HEK293 (cell line): ENCODE results near the gene TPP1.
A peak's percentile ranks its signal among the peaks of the same experiment; 100 is the strongest.

Source experiments
- CTCF ChIA-PET: fragments of 350-600 bp; formaldehyde crosslinking; extraction: SDS; loops from one replicate; lab custom pipeline; 2021; ENCODE audit warnings: antibody characterized with exemption; lab: Yijun Ruan, JAX
- POLR2A ChIA-PET: fragments of 300-600 bp; formaldehyde crosslinking; extraction: SDS; loops from one replicate; lab custom pipeline; 2020; ENCODE audit warnings: antibody characterized with exemption, inconsistent platforms; lab: Yijun Ruan, JAX
- H3K27ac ChIP-seq: fragments of 200-500 bp; sonication (Bioruptor generic); 2 replicates; pipeline ENCODE4 v1.5.1; 2014; ENCODE audit warnings: low read depth, low read length, control low read depth, inconsistent platforms; ENCODE audit errors: extremely low read depth
- H3K36me3 ChIP-seq, 2 experiments: fragments of 200-500 bp in 1 of 2; sonication (Bioruptor generic) in 1 of 2; 1 replicate in 1 of 2; 2 replicates in 1 of 2; pipeline ENCODE4 v1.5.1; 2014 to 2017; ENCODE audit warnings: inconsistent platforms in 2 of 2, low read length in 2 of 2; ENCODE audit not compliant: control insufficient read depth in 2 of 2, insufficient read depth in 1 of 2
- H3K4me1 ChIP-seq: fragments of 200-500 bp; sonication (Bioruptor generic); 2 replicates; pipeline ENCODE4 v1.5.1; 2014; ENCODE audit warnings: mild to moderate bottlenecking, low read length, inconsistent platforms; ENCODE audit not compliant: control insufficient read depth, insufficient read depth
- H3K4me3 ChIP-seq: 2 replicates; pipeline ENCODE4 v1.5.1; 2011; ENCODE audit warnings: low read depth, mild to moderate bottlenecking, control low read depth, low read length, moderate library complexity
- H3K9me3 ChIP-seq: fragments of 200-500 bp; sonication (Bioruptor generic); 2 replicates; pipeline ENCODE4 v1.5.1; 2014; ENCODE audit warnings: low read depth, low read length, inconsistent platforms; ENCODE audit not compliant: control insufficient read depth, insufficient read depth
- EGR2 ChIP-seq: fragments of 450-650 bp; formaldehyde crosslinking; IDR thresholded peaks from 2 replicates; pipeline ENCODE4 v1.5.1; 2016; ENCODE audit warnings: low read depth, missing biosample characterization, missing genetic modification characterization
- GLIS1 ChIP-seq: fragments of 450-650 bp; formaldehyde crosslinking; IDR thresholded peaks from 2 replicates; pipeline ENCODE4 v1.5.1; 2016; ENCODE audit warnings: missing biosample characterization, missing genetic modification characterization
- YY2 ChIP-seq: fragments of 450-650 bp; formaldehyde crosslinking; IDR thresholded peaks from 2 replicates; pipeline ENCODE4 v1.5.1; 2016; ENCODE audit warnings: missing biosample characterization, missing genetic modification characterization
- ZFHX2 ChIP-seq: fragments of 450-650 bp; formaldehyde crosslinking; conservative IDR thresholded peaks from 2 replicates; pipeline ENCODE4 v1.5.1; 2016; ENCODE audit warnings: missing biosample characterization, missing genetic modification characterization
- ZNF16 ChIP-seq: fragments of 450-650 bp; formaldehyde crosslinking; IDR thresholded peaks from 2 replicates; pipeline ENCODE4 v1.5.1; 2016; ENCODE audit warnings: low read depth, missing biosample characterization, missing genetic modification characterization
- ZNF335 ChIP-seq: fragments of 450-650 bp; formaldehyde crosslinking; conservative IDR thresholded peaks from 2 replicates; pipeline ENCODE4 v1.5.1; 2016; ENCODE audit warnings: missing biosample characterization, missing genetic modification characterization
- ZNF416 ChIP-seq: fragments of 450-650 bp; formaldehyde crosslinking; IDR thresholded peaks from 2 replicates; pipeline ENCODE4 v1.5.1; 2016; ENCODE audit warnings: missing biosample characterization, missing genetic modification characterization
- ZNF48 ChIP-seq: fragments of 450-650 bp; formaldehyde crosslinking; IDR thresholded peaks from 2 replicates; pipeline ENCODE4 v1.5.1; 2016; ENCODE audit warnings: missing biosample characterization, missing genetic modification characterization
- ZNF596 ChIP-seq: fragments of 450-650 bp; IDR thresholded peaks from 2 replicates; pipeline ENCODE4 v1.5.0; 2018; ENCODE audit warnings: missing biosample characterization, mild to moderate bottlenecking, missing genetic modification characterization, moderate library complexity
- ZNF621 ChIP-seq: fragments of 450-650 bp; formaldehyde crosslinking; IDR thresholded peaks from 2 replicates; pipeline ENCODE4 v1.5.1; 2017; ENCODE audit warnings: missing biosample characterization, missing genetic modification characterization
- ZNF768 ChIP-seq: fragments of 450-650 bp; formaldehyde crosslinking; IDR thresholded peaks from 2 replicates; pipeline ENCODE4 v1.5.1; 2018; ENCODE audit warnings: missing biosample characterization, mild to moderate bottlenecking, missing genetic modification characterization
- TF ChIP-seq, protein P1 (sequence below): fragments of 450-650 bp; IDR thresholded peaks from 2 replicates; pipeline ENCODE4 v1.5.1; 2018; ENCODE audit warnings: missing biosample characterization, mild to moderate bottlenecking, missing genetic modification characterization
- TF ChIP-seq, protein P2 (sequence below): fragments of 450-650 bp; formaldehyde crosslinking; IDR thresholded peaks from 2 replicates; pipeline ENCODE4 v1.5.1; 2016; ENCODE audit warnings: missing biosample characterization, missing genetic modification characterization
- TF ChIP-seq, protein P3 (sequence below): fragments of 450-650 bp; formaldehyde crosslinking; IDR thresholded peaks from 2 replicates; pipeline ENCODE4 v1.5.1; 2017; ENCODE audit warnings: missing biosample characterization, missing genetic modification characterization
- TF ChIP-seq, protein P4 (sequence below): fragments of 450-650 bp; formaldehyde crosslinking; IDR thresholded peaks from 2 replicates; pipeline ENCODE4 v1.5.1; 2016; ENCODE audit warnings: missing biosample characterization, missing genetic modification characterization
- TF ChIP-seq, protein P5 (sequence below): fragments of 450-650 bp; formaldehyde crosslinking; IDR thresholded peaks from 2 replicates; pipeline ENCODE4 v1.5.1; 2017; ENCODE audit warnings: missing biosample characterization, missing genetic modification characterization

TPP1 gene

DNA sequence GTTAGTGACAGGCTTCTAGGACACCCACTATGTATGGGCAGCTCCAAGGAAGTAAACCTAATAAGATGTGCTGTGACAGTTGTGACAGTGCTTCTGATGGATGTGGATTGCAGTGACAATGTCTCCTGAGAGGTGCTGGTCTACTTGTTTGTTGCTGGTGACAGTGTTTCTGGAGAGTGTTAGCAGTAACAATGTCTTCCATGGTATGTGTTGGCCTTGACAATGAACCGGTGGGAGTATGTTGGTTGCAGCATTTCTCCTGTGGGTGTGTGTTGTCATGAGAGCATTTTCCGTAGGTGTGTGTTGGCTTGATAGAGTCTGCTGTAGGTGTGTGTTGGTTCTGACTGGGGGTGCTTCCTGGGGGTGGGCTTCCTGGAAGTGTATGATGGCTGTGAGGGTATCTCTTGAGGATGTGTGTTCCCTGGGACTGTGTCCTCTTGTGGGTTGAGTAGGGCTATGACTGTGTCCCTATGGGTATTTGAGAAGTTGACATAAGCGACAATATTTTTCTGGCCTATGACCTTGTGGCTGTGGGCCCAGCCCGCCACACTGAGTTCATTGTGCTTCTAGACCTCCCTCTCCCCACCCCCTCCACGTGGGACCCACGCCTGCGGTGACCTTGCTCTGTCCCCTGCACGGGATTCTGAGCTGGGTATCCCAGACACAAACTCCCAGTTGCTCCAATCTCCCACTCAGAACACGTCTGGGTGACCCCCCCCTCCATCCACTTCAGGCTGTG, 35.2 kb upstream of the TPP1 start:
- no peak overlapping the region for H3K27ac ChIP-seq
- no peak overlapping the region for H3K4me3 ChIP-seq
- H3K36me3 ChIP-seq: no peaks in the 10 kb centered on the region
- TF ChIP-seq ZFHX2 (tag by site-specific recombination) (peak; percentile 98), EGR2 (tag by site-specific recombination) (peak; percentile 98), ZNF768 (no peak)
- ChIA-PET POLR2A (interaction anchor here (0.8 kb wide), 1 partner anchor 48 kb away, joined by 3 read pairs; no protein-coding TSS in a partner anchor), CTCF (interaction anchor here (0.8 kb wide), 1 partner anchor 51 kb away, joined by 3 read pairs; no protein-coding TSS in a partner anchor)
- no peaks in the 10 kb centered on the region for H3K9me3 ChIP-seq
- H3K4me1 ChIP-seq: no peaks in the 10 kb centered on the region

DNA sequence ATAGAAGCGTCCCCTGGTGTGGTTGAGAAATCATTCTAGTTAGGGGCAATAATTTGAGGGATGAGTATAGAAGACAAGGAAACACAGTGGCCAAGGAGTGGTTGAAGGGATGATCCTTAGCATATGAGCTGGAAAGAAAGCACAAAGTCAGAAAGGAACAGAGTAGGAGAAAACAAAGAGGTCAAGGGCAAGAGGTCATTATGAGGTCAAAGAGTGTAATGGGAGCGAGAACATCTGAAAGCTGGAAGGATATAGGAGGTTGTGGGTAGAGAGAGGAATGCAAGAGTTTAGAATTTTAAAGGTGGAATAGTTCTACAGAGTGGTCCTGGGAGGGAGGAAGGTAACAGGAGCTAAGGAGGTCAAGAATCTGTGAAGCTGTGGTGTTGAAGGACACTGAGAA, 34.4 kb upstream of the TPP1 start:
- Histone ChIP-seq H3K27ac (no peak overlapping the region), H3K4me1 (no peaks in the 10 kb centered on the region), H3K4me3 (no peak overlapping the region), H3K36me3 (no peaks in the 10 kb centered on the region), H3K9me3 (no peaks in the 10 kb centered on the region)
- ChIA-PET POLR2A (interaction anchor here (0.8 kb wide), 1 partner anchor 47 kb away, joined by 3 read pairs; no protein-coding TSS in a partner anchor), CTCF (interaction anchor here (0.8 kb wide), 1 partner anchor 52 kb away, joined by 3 read pairs; no protein-coding TSS in a partner anchor)
- TF ChIP-seq, protein P1, sequence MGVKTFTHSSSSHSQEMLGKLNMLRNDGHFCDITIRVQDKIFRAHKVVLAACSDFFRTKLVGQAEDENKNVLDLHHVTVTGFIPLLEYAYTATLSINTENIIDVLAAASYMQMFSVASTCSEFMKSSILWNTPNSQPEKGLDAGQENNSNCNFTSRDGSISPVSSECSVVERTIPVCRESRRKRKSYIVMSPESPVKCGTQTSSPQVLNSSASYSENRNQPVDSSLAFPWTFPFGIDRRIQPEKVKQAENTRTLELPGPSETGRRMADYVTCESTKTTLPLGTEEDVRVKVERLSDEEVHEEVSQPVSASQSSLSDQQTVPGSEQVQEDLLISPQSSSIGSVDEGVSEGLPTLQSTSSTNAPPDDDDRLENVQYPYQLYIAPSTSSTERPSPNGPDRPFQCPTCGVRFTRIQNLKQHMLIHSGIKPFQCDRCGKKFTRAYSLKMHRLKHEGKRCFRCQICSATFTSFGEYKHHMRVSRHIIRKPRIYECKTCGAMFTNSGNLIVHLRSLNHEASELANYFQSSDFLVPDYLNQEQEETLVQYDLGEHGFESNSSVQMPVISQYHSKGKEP: no peak
- TF ChIP-seq ZNF16 (tag by site-specific recombination) (no peak), ZNF416 (tag by site-specific recombination) (no peak), GLIS1 (tag by site-specific recombination) (no peak), ZNF596 (tag by site-specific recombination) (no peak), YY2 (tag by site-specific recombination) (no peak), ZNF621 (tag by site-specific recombination) (no peak), ZNF335 (tag by site-specific recombination) (no peak), ZNF48 (tag by site-specific recombination) (no peak)
- TF ChIP-seq, protein P2, sequence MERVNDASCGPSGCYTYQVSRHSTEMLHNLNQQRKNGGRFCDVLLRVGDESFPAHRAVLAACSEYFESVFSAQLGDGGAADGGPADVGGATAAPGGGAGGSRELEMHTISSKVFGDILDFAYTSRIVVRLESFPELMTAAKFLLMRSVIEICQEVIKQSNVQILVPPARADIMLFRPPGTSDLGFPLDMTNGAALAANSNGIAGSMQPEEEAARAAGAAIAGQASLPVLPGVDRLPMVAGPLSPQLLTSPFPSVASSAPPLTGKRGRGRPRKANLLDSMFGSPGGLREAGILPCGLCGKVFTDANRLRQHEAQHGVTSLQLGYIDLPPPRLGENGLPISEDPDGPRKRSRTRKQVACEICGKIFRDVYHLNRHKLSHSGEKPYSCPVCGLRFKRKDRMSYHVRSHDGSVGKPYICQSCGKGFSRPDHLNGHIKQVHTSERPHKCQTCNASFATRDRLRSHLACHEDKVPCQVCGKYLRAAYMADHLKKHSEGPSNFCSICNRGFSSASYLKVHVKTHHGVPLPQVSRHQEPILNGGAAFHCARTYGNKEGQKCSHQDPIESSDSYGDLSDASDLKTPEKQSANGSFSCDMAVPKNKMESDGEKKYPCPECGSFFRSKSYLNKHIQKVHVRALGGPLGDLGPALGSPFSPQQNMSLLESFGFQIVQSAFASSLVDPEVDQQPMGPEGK: no peak
- TF ChIP-seq, protein P3, sequence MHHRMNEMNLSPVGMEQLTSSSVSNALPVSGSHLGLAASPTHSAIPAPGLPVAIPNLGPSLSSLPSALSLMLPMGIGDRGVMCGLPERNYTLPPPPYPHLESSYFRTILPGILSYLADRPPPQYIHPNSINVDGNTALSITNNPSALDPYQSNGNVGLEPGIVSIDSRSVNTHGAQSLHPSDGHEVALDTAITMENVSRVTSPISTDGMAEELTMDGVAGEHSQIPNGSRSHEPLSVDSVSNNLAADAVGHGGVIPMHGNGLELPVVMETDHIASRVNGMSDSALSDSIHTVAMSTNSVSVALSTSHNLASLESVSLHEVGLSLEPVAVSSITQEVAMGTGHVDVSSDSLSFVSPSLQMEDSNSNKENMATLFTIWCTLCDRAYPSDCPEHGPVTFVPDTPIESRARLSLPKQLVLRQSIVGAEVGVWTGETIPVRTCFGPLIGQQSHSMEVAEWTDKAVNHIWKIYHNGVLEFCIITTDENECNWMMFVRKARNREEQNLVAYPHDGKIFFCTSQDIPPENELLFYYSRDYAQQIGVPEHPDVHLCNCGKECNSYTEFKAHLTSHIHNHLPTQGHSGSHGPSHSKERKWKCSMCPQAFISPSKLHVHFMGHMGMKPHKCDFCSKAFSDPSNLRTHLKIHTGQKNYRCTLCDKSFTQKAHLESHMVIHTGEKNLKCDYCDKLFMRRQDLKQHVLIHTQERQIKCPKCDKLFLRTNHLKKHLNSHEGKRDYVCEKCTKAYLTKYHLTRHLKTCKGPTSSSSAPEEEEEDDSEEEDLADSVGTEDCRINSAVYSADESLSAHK: no peak
- TF ChIP-seq, protein P4, sequence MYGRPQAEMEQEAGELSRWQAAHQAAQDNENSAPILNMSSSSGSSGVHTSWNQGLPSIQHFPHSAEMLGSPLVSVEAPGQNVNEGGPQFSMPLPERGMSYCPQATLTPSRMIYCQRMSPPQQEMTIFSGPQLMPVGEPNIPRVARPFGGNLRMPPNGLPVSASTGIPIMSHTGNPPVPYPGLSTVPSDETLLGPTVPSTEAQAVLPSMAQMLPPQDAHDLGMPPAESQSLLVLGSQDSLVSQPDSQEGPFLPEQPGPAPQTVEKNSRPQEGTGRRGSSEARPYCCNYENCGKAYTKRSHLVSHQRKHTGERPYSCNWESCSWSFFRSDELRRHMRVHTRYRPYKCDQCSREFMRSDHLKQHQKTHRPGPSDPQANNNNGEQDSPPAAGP: no peak
- TF ChIP-seq, protein P5, sequence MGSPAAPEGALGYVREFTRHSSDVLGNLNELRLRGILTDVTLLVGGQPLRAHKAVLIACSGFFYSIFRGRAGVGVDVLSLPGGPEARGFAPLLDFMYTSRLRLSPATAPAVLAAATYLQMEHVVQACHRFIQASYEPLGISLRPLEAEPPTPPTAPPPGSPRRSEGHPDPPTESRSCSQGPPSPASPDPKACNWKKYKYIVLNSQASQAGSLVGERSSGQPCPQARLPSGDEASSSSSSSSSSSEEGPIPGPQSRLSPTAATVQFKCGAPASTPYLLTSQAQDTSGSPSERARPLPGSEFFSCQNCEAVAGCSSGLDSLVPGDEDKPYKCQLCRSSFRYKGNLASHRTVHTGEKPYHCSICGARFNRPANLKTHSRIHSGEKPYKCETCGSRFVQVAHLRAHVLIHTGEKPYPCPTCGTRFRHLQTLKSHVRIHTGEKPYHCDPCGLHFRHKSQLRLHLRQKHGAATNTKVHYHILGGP: no peak
